NCI-H345 treated with DMSO at 0.1 percent for 48 hours (cell line): Measurements from ENCODE around the gene ERN1.

Experiments used
- DNase-seq: peaks from one replicate; lab custom pipeline; 2025; ENCODE audit not compliant: unreplicated experiment; lab: John Stamatoyannopoulos, UW

Gene ERN1

DNA sequence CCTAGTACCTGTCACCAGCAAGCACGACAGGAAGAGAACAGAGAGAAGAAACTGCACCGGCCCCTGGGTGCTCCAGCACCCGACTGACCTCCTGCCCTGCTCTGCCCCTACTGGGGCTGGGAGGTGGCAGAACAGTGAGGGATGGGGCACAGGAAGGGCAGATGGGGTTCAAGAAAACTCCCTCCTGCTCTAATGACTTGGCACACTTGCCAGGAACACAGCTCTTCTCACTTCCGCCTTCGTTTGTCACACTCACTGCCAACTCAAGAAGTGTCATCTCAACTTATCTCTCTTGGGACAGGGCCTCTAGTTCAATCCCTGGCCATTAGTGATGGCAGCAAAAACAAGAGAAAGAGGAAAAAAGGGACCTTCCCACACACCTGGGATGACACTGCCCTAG lies 66.9 kb downstream of the ERN1 start:
- no peak for DNase-seq

DNA sequence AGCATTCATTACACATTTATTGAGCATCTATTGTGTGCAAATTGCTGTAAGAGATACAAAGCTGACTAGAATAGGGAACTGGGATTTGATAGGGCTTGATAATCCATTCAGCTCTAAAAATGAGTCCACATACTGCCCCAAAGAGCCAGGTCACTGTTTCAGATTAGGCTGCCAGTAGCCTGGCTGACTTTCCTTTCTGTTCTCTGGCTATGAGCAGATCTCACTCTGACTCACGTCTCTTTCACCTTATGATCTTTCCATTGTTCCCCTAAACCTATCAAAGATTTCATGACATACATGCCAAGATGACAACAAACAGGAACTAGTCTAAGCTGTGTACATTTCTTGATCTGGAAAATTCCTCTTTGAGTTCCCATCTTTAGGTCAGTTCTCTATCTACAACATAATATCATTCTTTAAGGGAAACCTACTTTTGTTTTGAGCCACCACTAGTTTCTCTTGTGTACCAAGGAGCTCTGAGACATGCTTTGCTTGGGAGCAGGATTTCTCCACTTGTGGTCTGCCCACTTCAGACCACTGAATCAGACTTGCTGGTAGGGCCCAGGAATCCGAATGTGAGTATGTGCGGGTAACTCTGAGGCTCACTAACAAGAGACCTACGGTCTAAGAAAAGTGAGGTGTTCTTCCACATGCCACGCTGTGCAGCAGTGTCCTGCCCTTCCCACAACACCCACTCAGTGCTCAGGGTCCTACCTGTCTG lies 68.6 kb downstream of the ERN1 start:
- no peak for DNase-seq

GRCh38 chr17:64060331-64060730 lies 69.6 kb downstream of the ERN1 start:
- DNase-seq: no peak

GRCh38 chr17:64059756-64060155 lies 70.2 kb downstream of the ERN1 start:
- DNase-seq: no peak

- DNase-seq: no peak
Observed at GRCh38 chr17:64058621-64059020, 71.3 kb downstream of the ERN1 start.

DNA sequence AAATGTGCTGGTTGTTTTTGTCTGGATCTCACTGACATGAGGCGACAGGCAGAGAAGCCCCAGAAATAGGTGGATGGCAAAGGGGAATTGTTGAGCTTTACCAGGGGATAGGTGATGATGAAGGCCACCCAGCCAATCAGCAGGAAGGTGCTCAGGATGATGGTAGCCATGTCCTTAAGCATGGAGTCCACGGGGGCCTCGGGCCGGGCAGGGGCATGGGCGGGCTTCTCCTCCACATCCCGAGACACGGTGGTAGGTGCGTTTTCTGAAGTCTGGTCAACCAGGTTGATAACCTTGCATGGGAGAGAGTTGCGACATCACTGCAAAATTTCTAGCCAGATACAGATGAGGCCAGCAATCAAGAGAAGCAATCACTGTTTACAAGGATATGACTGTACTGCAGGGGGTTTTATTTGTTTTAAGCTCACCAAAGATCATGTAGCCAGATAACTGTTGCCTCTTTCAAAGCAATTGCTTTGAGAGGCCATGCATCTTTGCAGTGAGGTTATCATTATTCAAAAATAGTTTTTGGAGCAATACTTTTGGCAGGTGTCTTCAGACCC lies 72.2 kb downstream of the ERN1 start:
- DNase-seq: no peak

- no peak for DNase-seq
Observed at GRCh38 chr17:64056269-64057005, 73.5 kb downstream of the ERN1 start.

DNA sequence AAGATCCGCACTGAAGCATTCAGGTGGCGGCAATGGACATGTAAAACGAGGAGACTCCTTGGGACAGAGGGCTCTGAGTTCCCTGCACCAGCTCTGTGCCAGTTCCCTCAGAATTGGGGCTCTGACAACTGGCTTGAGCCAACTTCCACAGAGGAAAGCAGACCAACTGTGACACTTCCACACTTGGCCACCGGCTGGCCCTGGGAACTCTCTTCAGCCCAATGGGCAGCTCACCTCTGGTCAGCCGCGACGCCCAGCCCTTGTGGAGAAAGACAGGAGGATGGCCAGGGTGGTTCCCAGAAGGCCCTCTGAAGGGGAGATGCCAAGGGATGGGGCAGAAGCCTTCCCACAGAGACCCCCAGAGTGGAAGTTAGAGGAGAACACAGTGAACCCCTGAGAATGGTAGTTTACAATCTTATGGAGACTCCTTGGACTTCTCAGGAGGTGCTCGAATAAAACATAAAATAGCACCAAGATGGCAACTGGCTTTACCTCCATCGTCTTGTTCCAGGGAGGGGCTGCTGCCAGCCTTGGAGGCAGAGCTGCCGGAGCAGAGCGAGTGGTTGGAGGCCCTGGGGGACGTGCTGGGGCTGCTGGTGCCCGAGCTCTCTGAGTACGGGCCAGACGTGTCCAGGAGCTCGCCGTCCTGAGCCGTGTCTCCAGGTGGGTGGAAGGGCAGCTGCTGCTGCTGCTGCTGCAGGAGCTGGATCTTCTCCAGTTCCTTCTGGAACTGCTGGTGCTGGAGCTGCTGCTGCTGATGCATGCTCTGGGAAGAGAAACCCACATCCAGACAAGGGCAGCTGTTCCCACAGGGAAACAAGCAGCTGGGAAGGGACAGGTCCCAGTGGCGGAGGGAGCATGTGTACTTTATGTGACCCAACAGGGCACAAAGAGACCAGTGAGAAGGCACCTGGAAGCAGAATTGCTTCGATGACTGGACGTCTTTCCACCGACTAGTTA lies 74.5 kb downstream of the ERN1 start:
- DNase-seq: no peak

DNA sequence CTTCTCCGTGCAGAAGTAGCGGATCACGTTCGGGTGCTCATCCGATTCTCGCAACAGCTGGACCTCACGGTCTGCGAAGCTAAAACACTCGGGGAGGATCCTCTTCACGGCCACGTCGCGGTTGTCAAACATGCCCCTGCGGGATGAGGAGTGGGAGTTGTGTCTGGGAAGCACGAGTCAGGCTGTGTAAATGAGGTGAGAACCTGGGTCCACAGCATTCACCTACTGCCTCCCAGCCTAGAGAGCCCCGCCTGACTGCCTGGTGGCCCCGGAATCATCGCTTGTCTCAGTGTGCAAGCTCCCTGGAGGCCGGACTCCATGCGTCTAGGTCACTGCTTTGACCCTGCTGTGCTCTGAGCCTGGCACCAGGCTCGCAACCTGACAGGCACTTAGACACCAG lies 75.6 kb downstream of the ERN1 start:
- DNase-seq: no peak

GRCh38 chr17:64053101-64053500 lies 76.8 kb downstream of the ERN1 start:
- DNase-seq: no peak

DNA sequence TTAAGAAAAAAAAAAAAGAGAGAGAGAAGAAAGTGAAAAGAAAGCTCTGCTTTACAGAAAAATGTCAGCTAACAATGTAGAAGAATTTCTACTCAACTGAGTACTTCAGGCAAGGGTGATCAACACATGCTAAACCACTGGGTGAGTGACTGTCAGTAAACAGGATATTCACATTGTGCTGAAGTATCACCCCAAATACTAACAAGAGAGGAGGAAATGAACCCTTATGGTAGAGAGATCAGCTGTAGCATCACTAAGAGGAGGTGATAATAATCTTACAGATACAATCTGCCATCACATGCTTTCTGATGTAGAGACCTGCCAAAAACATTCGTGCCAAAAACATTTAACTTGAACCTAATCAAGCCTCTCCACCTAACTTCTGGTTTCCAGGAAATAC lies 78.8 kb downstream of the ERN1 start:
- DNase-seq: no peak

DNA sequence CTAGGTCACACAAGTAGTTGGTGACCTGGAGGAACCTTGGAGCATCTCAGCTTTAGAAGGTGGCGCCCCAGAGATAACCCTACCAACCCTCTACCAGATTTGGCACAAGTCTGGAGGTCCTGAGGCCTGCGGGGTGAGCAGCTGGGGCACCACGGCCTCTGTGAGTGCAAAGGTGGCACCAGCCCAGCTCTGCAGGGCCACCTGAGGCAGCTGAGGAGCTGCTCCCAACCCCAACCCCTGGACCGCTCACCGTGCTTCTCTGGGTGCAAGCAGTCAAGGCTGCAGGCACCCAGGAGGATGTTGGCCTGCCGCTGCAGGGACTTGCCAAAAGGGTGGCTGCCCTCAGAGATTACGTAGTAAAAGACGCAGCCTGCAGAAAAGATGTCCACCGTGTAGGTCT lies 81.1 kb downstream of the ERN1 start:
- DNase-seq: no peak

- DNase-seq: no peak
Observed at GRCh38 chr17:64045176-64045575, 84.8 kb downstream of the ERN1 start.

DNA sequence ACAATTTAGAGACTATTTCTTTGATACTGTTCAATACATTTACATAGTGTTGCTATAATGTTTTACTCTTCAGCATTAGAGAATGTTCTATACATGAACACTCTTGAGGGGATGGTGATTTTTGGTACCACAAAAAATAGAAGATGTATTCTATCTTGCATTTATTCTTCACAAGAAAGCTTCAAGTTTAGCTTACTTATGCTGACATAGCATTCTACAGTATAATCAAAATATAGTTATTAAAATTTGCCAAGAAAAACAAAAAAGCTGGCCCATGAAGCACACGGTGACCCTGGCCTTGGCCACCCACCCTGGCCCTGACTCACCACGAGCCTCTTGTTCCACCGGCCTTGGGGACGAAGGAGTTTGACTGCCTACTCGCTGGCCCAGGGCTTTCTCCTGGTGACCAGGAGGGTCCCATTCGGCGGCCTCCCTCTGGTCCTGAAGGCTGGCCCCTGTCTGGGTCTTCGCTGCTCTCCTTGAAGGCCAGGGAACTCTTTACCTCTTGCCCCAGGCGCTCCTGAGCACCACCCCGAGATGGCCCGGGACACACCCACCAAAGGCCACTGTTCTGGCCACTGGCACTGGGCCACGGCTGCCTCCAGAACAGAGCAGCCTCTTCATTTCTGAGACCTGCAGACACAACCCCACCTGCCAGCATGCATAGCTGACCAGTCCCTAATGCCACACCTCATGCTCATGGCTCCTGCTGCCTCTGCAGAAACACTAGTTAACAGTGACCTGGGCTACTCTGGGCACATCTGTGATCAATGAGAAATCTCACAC lies 87.1 kb downstream of the ERN1 start:
- no peak for DNase-seq

DNA sequence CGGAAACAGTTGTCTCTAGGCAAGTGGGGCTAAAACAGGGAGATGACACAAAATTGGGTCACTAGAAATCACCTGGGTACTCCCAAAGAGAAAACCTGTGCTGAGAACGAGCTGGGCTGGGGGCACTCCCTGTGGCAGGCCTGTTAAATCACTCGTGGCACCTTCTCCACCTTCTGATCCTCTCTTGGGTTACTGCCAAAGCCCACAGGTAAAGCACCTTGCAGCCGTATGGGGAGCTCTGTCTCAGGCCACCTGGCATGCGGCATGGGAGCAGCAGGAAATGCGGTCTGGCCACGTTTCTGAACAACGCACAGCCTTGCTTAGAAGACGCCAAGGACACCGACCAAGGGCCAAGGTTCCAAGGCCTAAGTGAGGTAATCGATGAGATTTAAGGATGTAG lies 88.0 kb downstream of the ERN1 start:
- no peak for DNase-seq

DNA sequence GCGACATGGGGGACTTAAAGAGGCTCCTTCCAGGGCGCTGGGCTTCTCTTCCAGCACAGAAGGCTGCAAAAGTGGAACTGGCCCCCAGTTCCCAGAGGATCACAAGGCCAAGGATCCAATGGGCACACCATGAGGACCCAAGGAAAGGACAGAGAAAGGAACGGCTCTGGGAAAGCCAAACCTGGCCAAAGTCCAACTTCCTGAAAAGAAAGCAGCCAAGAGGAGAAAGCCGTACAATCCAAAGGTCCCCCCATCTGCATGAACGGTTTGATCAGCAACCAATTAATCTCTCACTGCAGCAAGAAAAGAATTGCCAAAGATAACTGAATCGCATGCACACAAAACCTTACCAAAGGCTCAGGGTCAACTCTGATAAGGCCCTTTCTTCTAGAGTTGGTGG lies 89.7 kb downstream of the ERN1 start:
- no peak for DNase-seq

GRCh38 chr17:64039106-64039400 lies 90.9 kb downstream of the ERN1 start:
- DNase-seq: no peak

DNA sequence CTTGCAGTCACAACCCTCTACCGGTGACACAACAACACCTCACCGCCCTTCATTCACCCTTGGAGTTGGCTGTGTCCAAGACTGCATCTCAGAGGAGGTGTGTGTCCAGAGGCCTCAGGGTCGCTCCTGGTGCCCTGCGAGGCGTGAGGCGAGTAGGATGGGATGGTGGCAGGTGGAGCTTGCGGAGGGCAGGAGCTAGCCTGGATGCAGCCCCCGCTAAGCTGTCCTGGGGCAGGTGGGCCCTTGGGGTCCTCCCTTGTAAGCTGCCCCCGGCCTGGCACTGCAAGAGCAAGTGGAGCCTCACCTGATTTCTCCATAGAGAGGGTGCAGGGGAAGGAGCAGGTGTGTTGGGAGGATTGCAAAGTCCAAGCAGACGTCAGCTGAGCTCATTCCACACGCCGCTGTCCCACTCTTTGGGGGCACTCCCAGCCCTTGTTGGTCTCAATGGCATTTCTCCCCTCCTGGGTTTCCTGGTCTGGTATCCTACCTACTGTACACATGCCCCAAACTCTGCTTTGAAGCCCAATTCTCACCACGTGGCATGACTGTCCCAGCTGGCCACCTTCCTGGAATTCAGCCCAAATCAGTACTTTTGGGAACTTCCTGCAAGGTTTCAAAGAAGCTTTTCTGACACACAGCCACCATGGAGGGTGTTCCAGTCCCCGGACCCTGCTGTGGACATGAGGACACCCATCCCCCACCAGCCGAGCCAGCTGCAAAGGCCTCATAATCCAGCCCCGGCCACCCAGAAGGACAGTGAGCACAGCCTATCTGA lies 91.4 kb downstream of the ERN1 start:
- DNase-seq: no peak

- no peak for DNase-seq
Observed at GRCh38 chr17:64037802-64038201, 92.1 kb downstream of the ERN1 start.

- DNase-seq: no peak
Observed at GRCh38 chr17:64037180-64037579, 92.8 kb downstream of the ERN1 start.
